H9 (cell line): Measurements from ENCODE around the gene BTN2A1. TPM values are rescaled to one million over a fixed set of nuclear protein-coding genes. Genes with fewer than 3 reads are reported as not detected.

Experiments
- DNase-seq: peaks from one replicate; pipeline ENCODE4 v3.0.0-alpha.2; 2017
- H2AFZ ChIP-seq: one replicate; pipeline ENCODE4 v1.6.1; 2013; ENCODE audit warnings: mild to moderate bottlenecking, low read length, control low read depth, moderate library complexity
- H2AK5ac ChIP-seq: 2 replicates; pipeline ENCODE4 v1.6.1; 2013; ENCODE audit warnings: low read length, control low read depth, mixed read lengths; ENCODE audit not compliant: insufficient read length
- H2BK120ac ChIP-seq: one replicate; pipeline ENCODE4 v1.6.1; 2013; ENCODE audit warnings: low read depth, mild to moderate bottlenecking, low read length, control low read depth, inconsistent platforms; ENCODE audit not compliant: poor library complexity, severe bottlenecking
- H2BK12ac ChIP-seq: 2 replicates; pipeline ENCODE4 v1.6.1; 2013; ENCODE audit warnings: low read length, control low read depth, mixed read lengths, low read depth; ENCODE audit not compliant: insufficient read length
- H2BK15ac ChIP-seq: 2 replicates; pipeline ENCODE4 v1.6.1; 2013; ENCODE audit warnings: low read depth, low read length, control low read depth
- H2BK20ac ChIP-seq: one replicate; pipeline ENCODE4 v1.6.1; 2013; ENCODE audit warnings: low read depth, mild to moderate bottlenecking, low read length, control low read depth, inconsistent platforms; ENCODE audit not compliant: poor library complexity, severe bottlenecking
- H2BK5ac ChIP-seq: 2 replicates; pipeline ENCODE4 v1.6.1; 2013; ENCODE audit warnings: low read length, control low read depth, mixed read lengths; ENCODE audit not compliant: insufficient read length
- H3K14ac ChIP-seq: 2 replicates; pipeline ENCODE4 v1.6.1; 2013; ENCODE audit warnings: low read length, control low read depth; ENCODE audit not compliant: insufficient read depth
- H3K18ac ChIP-seq: 2 replicates; pipeline ENCODE4 v1.6.1; 2013; ENCODE audit warnings: low read depth, mild to moderate bottlenecking, mixed read lengths, low read length, control low read depth; ENCODE audit not compliant: insufficient read length
- H3K23ac ChIP-seq: 2 replicates; pipeline ENCODE4 v1.6.1; 2013; ENCODE audit warnings: low read length, control low read depth, mixed read lengths, low read depth; ENCODE audit not compliant: insufficient read length
- H3K23me2 ChIP-seq: 2 replicates; pipeline ENCODE4 v1.6.1; 2013; ENCODE audit warnings: low read depth, mild to moderate bottlenecking, mixed read lengths, low read length, control low read depth; ENCODE audit not compliant: insufficient read length, poor library complexity, severe bottlenecking
- H3K27ac ChIP-seq: 2 replicates; pipeline ENCODE4 v1.5.1; 2013; ENCODE audit warnings: low read length, control low read depth, mixed read lengths, low read depth; ENCODE audit not compliant: insufficient read length
- H3K27me3 ChIP-seq: 2 replicates; pipeline ENCODE4 v1.6.1; 2013; ENCODE audit warnings: low read length, control low read depth, inconsistent platforms; ENCODE audit not compliant: insufficient read depth
- H3K4ac ChIP-seq: 2 replicates; pipeline ENCODE4 v1.6.1; 2013; ENCODE audit warnings: low read depth, mild to moderate bottlenecking, control low read depth, inconsistent platforms, low read length, moderate library complexity
- H3K4me1 ChIP-seq: 2 replicates; pipeline ENCODE4 v1.6.1; 2013; ENCODE audit warnings: low read length, control low read depth, inconsistent platforms; ENCODE audit not compliant: insufficient read depth
- H3K4me2 ChIP-seq: 2 replicates; pipeline ENCODE4 v1.6.1; 2013; ENCODE audit warnings: low read length, control low read depth, mixed read lengths; ENCODE audit not compliant: insufficient read length, insufficient read depth
- H3K56ac ChIP-seq: 2 replicates; pipeline ENCODE4 v1.6.1; 2013; ENCODE audit warnings: low read depth, mild to moderate bottlenecking, mixed read lengths, low read length, control low read depth; ENCODE audit not compliant: insufficient read length
- H3K79me1 ChIP-seq: 2 replicates; pipeline ENCODE4 v1.6.1; 2013; ENCODE audit warnings: low read depth, mild to moderate bottlenecking, moderate library complexity, low read length, control low read depth, inconsistent platforms; ENCODE audit not compliant: insufficient read depth, poor library complexity, severe bottlenecking
- H3K79me2 ChIP-seq: 2 replicates; pipeline ENCODE4 v1.6.1; 2013; ENCODE audit warnings: low read length, control low read depth, inconsistent platforms; ENCODE audit not compliant: insufficient read depth
- H3K9ac ChIP-seq: 2 replicates; pipeline ENCODE4 v1.6.1; 2013; ENCODE audit warnings: low read length, control low read depth, mixed read lengths; ENCODE audit not compliant: insufficient read length; ENCODE audit errors: extremely low read depth
- H3K9me3 ChIP-seq: one replicate; pipeline ENCODE4 v1.6.1; 2013; ENCODE audit warnings: low read depth, low read length, inconsistent platforms; ENCODE audit not compliant: control insufficient read depth
- H3T11ph ChIP-seq: one replicate; pipeline ENCODE4 v1.6.1; 2013; ENCODE audit warnings: mild to moderate bottlenecking, low read length, control low read depth, inconsistent platforms
- H4K20me1 ChIP-seq: one replicate; pipeline ENCODE4 v1.6.1; 2013; ENCODE audit not compliant: control insufficient read depth, insufficient read length, insufficient read depth
- H4K5ac ChIP-seq: 2 replicates; pipeline ENCODE4 v1.6.1; 2013; ENCODE audit warnings: low read depth, mild to moderate bottlenecking, mixed read lengths, low read length, control low read depth; ENCODE audit not compliant: insufficient read length
- H4K8ac ChIP-seq: replicated peaks from 2 replicates; pipeline ENCODE4 v1.6.1; 2013; ENCODE audit warnings: low read length, control low read depth, mixed read lengths, low read depth; ENCODE audit not compliant: insufficient read length
- H4K91ac ChIP-seq: 2 replicates; pipeline ENCODE4 v1.6.1; 2013; ENCODE audit warnings: low read depth, mild to moderate bottlenecking, moderate library complexity, mixed read lengths, low read length, control low read depth; ENCODE audit not compliant: insufficient read length
- H3K27ac Mint-ChIP-seq, 3 experiments: 2 replicates in 2 of 3; 3 replicates in 1 of 3; pipeline ENCODE4 v1.8.0; 2020 to 2021; ENCODE audit warnings: mixed read lengths in 3 of 3, mild to moderate bottlenecking in 1 of 3, moderate library complexity in 1 of 3
- H3K27me3 Mint-ChIP-seq: 2 replicates; pipeline ENCODE4 v1.8.0; 2021; ENCODE audit warnings: low read depth, mild to moderate bottlenecking, moderate library complexity, mixed read lengths
- H3K36me3 Mint-ChIP-seq, 3 experiments: 2 replicates in 2 of 3; 3 replicates in 1 of 3; pipeline ENCODE4 v1.8.0; 2020 to 2021; ENCODE audit warnings: low read depth in 3 of 3, mixed read lengths in 3 of 3; ENCODE audit not compliant: insufficient read depth in 1 of 3
- H3K4me1 Mint-ChIP-seq, 2 experiments: 2 replicates each; pipeline ENCODE4 v1.8.0; 2020; ENCODE audit warnings: mixed read lengths in 2 of 2
- H3K4me3 Mint-ChIP-seq, 2 experiments: 2 replicates in 1 of 2; 3 replicates in 1 of 2; pipeline ENCODE4 v1.8.0; 2020 to 2021; ENCODE audit warnings: mild to moderate bottlenecking in 2 of 2, mixed read lengths in 2 of 2, moderate library complexity in 1 of 2
- H3K9me3 Mint-ChIP-seq, 2 experiments: 2 replicates in 1 of 2; 3 replicates in 1 of 2; pipeline ENCODE4 v1.8.0; 2020; ENCODE audit warnings: mild to moderate bottlenecking in 2 of 2, mixed read lengths in 2 of 2, moderate library complexity in 1 of 2
- CTCF ChIP-seq: fragments of 200-600 bp; sonication (generic); conservative IDR thresholded peaks from 3 replicates; pipeline ENCODE4 v1.8.0; 2021; ENCODE audit warnings: antibody characterized with exemption, mild to moderate bottlenecking
- WGBS: extraction: QIAGEN DNeasy Blood & Tissue Kit; methylation state at CpG from one replicate; pipeline ENCODE4 v1.1.7; 2013; ENCODE audit warnings: missing lambda C conversion rate, low lambda C conversion rate, mixed read lengths; ENCODE audit not compliant: insufficient read length; ENCODE audit errors: extremely low coverage; 5-methylcytosine and 5-hydroxymethylcytosine counted together
- total RNA-seq: library from RNA; stranded (reverse); gene quantifications from 2 replicates; pipeline ENCODE4 v1.2.1, GENCODE V29; 2021

The BTN2A1 gene
- total RNA-seq, 1 experiment from 2014 or later = 18.4 TPM

GRCh38 chr6:26464416-26465131 lies 6.8 kb downstream of the BTN2A1 start:
- Mint-ChIP-seq H3K27ac (no peak overlapping the region), H3K36me3 (peaks cover 71 to 91% (median 87%) of the 10 kb centered on the region in 3 experiments)

More at GRCh38 chr6:26464416-26465131, 6.8 kb downstream of the BTN2A1 start:
- Mint-ChIP-seq H3K9me3 (no peaks in the 10 kb centered on the region; a peak in 1 of 5 replicates), H3K27me3 (peaks cover 1% of the 10 kb centered on the region; the same call in 1 of the 2 replicates), H3K4me3 (no peak overlapping the region), H3K4me1 (0 out of 4 replicates have a peak, but pooled peaks cover 0 to under 1% of the 10 kb centered on the region in 2 experiments)
- Histone ChIP-seq H4K91ac (no peak overlapping the region), H3K79me2 (no peaks in the 10 kb centered on the region), H3K23me2 (no peaks in the 10 kb centered on the region), H3K27me3 (no peaks in the 10 kb centered on the region), H3K9me3 (no peaks in the 10 kb centered on the region), H3K27ac (no peak overlapping the region), H2BK120ac (no peak overlapping the region), H2BK5ac (no peak overlapping the region), H3T11ph (no peak overlapping the region), H3K4me1 (no peaks in the 10 kb centered on the region), H2AFZ (no peak overlapping the region), H3K56ac (no peak overlapping the region), H3K9ac (no peak overlapping the region), H4K5ac (no peak overlapping the region), H2BK15ac (no peak overlapping the region), H3K79me1 (no peaks in the 10 kb centered on the region), H3K14ac (no peak overlapping the region), H3K4me2 (no peak overlapping the region), H2AK5ac (no peak overlapping the region), H2BK12ac (no peak overlapping the region), H3K18ac (no peak overlapping the region), H3K4ac (no peak overlapping the region), H4K20me1 (no peaks in the 10 kb centered on the region), H4K8ac (no peak overlapping the region), H2BK20ac (no peak overlapping the region), H3K23ac (no peak overlapping the region)
- WGBS = no CpG with 5 or more reads among the region's 7 CpGs
- no peak for TF ChIP-seq CTCF
- no peak for DNase-seq
